PC-9 (cell line): Measurements from ENCODE around the gene LGI4.

Source experiments
- EZH2 ChIP-seq: fragments of 200-600 bp; sonication (generic); IDR thresholded peaks from 2 replicates; pipeline ENCODE4 v1.8.0; 2017; ENCODE audit warnings: antibody characterized with exemption, low read depth
- TF ChIP-seq, protein P1 (sequence below): fragments of 200-600 bp; sonication (generic); conservative IDR thresholded peaks from 2 replicates; pipeline ENCODE4 v1.6.1; 2017; ENCODE audit warnings: mixed run types, antibody characterized with exemption, mild to moderate bottlenecking, moderate library complexity

GRCh38 chr19:35181387-35181786 is 46.5 kb upstream of the LGI4 start:
- TF ChIP-seq, protein P1, sequence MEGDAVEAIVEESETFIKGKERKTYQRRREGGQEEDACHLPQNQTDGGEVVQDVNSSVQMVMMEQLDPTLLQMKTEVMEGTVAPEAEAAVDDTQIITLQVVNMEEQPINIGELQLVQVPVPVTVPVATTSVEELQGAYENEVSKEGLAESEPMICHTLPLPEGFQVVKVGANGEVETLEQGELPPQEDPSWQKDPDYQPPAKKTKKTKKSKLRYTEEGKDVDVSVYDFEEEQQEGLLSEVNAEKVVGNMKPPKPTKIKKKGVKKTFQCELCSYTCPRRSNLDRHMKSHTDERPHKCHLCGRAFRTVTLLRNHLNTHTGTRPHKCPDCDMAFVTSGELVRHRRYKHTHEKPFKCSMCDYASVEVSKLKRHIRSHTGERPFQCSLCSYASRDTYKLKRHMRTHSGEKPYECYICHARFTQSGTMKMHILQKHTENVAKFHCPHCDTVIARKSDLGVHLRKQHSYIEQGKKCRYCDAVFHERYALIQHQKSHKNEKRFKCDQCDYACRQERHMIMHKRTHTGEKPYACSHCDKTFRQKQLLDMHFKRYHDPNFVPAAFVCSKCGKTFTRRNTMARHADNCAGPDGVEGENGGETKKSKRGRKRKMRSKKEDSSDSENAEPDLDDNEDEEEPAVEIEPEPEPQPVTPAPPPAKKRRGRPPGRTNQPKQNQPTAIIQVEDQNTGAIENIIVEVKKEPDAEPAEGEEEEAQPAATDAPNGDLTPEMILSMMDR: no peak
- no peak for TF ChIP-seq EZH2
